Umbilical cord (tissue), 2 donors: Measurements from ENCODE around the gene KATNBL1. TPM values are rescaled to one million over a fixed set of nuclear protein-coding genes. Genes with fewer than 3 reads are reported as not detected.

Source experiments
- DNase-seq: peaks from one replicate; pipeline ENCODE4 v3.0.0-alpha.2; 2015; ENCODE audit warnings: low spot score
- total RNA-seq: library from RNA; depleted of rRNA; stranded (reverse); fragments of >200 nt; gene quantifications from one replicate; pipeline ENCODE4 v1.2.3, GENCODE V29; 2014; ENCODE audit warnings: low replicate concordance; ENCODE audit not compliant: insufficient read depth

The KATNBL1 gene
- total RNA-seq, 1 donor from 2014 or later = 91.2 TPM

- no peak for DNase-seq
These were observed 93.3 kb downstream of the KATNBL1 start for GRCh38 chr15:34116620-34117019.

DNA sequence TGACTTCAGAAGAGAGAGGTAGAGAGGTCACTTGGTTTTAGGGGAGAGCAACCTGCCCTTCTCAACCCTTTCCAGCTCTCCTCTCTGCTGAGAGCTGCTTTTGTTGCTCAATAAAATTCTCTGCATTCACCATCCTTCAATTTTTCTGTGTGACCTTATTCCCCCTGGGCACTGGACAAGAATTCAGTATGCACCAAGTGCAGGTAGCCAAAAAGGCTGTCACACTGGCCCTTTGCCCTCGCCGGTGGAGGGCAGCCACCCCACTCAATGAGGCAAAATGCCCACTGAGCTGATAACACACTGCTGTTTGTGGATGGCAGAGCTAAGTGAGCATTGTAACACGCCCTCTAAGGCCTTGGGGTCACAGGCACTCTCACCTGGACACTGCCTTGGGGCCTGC is 95.2 kb downstream of the KATNBL1 start:
- DNase-seq = no peak

GRCh38 chr15:34114215-34114614 is 95.7 kb downstream of the KATNBL1 start:
- no peak for DNase-seq

DNA sequence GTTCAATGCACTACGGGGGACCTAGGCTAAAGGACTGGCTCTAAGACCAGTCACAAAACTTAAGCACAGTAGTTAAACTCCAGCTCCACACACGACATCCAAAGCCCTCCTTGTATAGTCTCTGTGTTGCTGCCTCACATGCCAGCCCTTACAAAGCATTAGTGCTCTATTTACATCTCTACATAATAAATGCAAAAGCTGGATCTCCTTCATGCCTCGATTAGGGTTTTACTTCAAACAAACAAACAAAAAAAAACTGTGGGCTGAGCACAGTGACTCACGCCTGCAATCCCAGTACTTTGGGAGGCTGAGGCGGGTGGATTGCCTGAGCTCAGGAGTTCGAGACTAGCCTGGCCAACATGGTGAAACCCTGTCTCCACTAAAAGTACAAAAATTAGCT is 98.4 kb downstream of the KATNBL1 start:
- DNase-seq = no peak

GRCh38 chr15:34109797-34110663 is 99.9 kb downstream of the KATNBL1 start:
- DNase-seq = peak; percentile 47

- DNase-seq = no peak
These were observed 102.6 kb downstream of the KATNBL1 start for GRCh38 chr15:34107315-34107714.

- no peak for DNase-seq
These were observed 103.5 kb downstream of the KATNBL1 start for GRCh38 chr15:34106423-34106822.

DNA sequence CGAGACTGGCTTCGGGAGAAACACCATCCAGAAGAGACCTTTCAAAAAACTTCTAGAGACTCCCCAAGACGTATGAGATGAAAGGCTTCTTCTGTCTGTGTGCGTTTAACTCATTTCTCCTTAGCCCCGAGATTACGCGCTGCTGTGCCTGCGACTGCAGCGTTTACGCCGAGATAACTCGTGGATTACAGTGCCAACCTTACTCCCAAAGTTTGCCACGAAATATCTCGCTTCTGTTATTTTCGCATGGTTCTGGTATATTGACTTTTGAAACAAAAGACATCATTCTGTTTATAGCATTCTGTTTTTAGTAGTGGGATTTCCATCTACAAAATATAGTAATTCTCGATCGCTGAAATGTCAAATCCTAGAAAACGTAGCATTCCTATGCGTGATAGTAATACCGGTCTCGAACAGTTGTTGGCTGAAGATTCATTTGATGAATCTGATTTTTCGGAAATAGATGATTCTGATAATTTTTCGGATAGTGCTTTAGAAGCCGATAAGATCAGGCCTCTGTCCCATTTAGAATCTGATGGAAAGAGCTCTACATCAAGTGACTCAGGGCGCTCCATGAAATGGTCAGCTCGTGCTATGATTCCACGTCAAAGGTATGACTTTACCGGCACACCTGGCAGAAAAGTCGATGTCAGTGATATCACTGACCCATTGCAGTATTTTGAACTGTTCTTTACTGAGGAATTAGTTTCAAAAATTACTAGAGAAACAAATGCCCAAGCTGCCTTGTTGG is 107.5 kb downstream of the KATNBL1 start:
- peak; percentile 4 for DNase-seq

- peak; percentile 99 for DNase-seq
These were observed 108.3 kb downstream of the KATNBL1 start, which contains the start of the genes EMC7 and PGBD4 for GRCh38 chr15:34101366-34102174. Gene EMC7, minus strand, starts transcription at chr15:34101862. Its CDS starts 23 bp downstream, at chr15:34101839. Gene PGBD4, plus strand, starts transcription at chr15:34102083. Its CDS starts 449 bp downstream, at chr15:34102532.

GRCh38 chr15:34099914-34100313 is 110.0 kb downstream of the KATNBL1 start:
- no peak for DNase-seq

Other genes with a start within 250 kb of the KATNBL1 start
- gene CHRM5, start 241.6 kb downstream of the KATNBL1 start, total RNA-seq = 4.6 TPM
- gene AVEN, start 170.9 kb downstream of the KATNBL1 start, total RNA-seq = 29.4 TPM
- 13.5 TPM for gene EMC7, start 108.2 kb downstream of the KATNBL1 start, total RNA-seq
- gene PGBD4, start 108.0 kb downstream of the KATNBL1 start, total RNA-seq = 3.9 TPM
- 60.4 TPM for gene EMC4, start 14.9 kb upstream of the KATNBL1 start, total RNA-seq
- gene SLC12A6, start 127.7 kb upstream of the KATNBL1 start, total RNA-seq = 17.3 TPM
- 79.7 TPM for gene NOP10, start 133.0 kb upstream of the KATNBL1 start, total RNA-seq
- not detected for gene NUTM1, start 133.2 kb upstream of the KATNBL1 start, total RNA-seq
- 18.1 TPM for gene LPCAT4, start 157.1 kb upstream of the KATNBL1 start, total RNA-seq
- 54.9 TPM for gene GOLGA8A, start 227.7 kb upstream of the KATNBL1 start, total RNA-seq